ENCODE results near the gene SIGLECL1. TPM values are rescaled to one million over a fixed set of nuclear protein-coding genes. Genes with fewer than 3 reads are reported as not detected.

SIGLECL1 gene
- total RNA-seq, 1 donor from 2014 or later: not detected

DNA sequence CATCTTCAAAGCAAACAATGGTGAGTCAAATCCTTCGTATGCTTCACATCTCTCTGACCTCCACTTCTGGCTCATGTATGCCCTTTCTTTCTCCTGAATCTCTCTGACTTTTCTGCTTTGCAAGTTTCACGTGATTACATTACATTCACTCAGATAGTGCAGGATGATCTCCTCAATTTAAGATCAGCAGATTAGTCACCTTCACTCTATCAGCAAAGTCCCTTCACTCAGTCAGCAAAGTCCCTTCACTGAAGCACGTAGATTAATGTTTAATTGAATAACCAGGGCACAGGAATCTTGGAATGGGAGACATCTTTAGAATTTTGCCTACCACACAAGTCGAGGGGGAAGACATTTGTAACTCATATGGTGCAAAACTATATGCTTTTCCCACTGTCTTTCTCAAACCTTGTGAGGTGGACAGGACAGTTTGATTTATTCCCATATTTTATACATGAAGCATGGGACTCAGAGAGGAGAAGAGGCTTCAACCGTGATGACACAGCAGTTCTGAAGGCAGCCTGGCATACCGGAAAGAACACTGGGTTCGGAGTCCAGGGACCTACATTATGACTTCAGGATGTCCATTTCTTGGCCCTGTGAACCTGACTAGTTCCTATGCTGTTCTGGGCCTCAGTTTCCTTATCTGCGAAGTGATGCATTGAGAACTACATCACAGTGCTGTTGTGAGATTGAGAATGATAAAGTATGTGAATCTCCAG, 23.3 kb downstream of the SIGLECL1 start:
- Histone ChIP-seq H3K36me3 (ENCODE audit: insufficient read depth, low read length) (no peaks in the 10 kb centered on the region), H3K27me3 (ENCODE audit: insufficient read depth, low read length) (no peaks in the 10 kb centered on the region), H3K9ac (ENCODE audit: low read length) (no peak overlapping the region), H3K4me2 (ENCODE audit: low read length) (no peak overlapping the region), H3K4me1 (ENCODE audit: insufficient read depth, low read length) (no peaks in the 10 kb centered on the region), H3K79me2 (ENCODE audit: insufficient read depth, low read length) (no peaks in the 10 kb centered on the region), H4K20me1 (ENCODE audit: insufficient read depth, low read length) (no peaks in the 10 kb centered on the region), H3K27ac (ENCODE audit: low read depth, low read length) (no peak overlapping the region), H3K9me3 (ENCODE audit: insufficient read depth, low read depth, low read length) (no peaks in the 10 kb centered on the region), H2AFZ (ENCODE audit: low read depth, low read length) (no peak overlapping the region), H3K4me3 (ENCODE audit: insufficient read depth, low read depth, low read length) (no peak overlapping the region)
- Mint-ChIP-seq H3K27me3 (ENCODE audit: low read depth, unreplicated experiment) (peaks cover 7% of the 10 kb centered on the region), H3K4me1 (ENCODE audit: low read depth, unreplicated experiment) (no peaks in the 10 kb centered on the region), H3K4me3 (ENCODE audit: unreplicated experiment) (no peak overlapping the region), H3K36me3 (ENCODE audit: low read depth, unreplicated experiment) (no peaks in the 10 kb centered on the region), H3K27ac (ENCODE audit: unreplicated experiment) (no peak overlapping the region), H3K9me3 (ENCODE audit: unreplicated experiment) (no peaks in the 10 kb centered on the region)
- TF ChIP-seq, protein P1, sequence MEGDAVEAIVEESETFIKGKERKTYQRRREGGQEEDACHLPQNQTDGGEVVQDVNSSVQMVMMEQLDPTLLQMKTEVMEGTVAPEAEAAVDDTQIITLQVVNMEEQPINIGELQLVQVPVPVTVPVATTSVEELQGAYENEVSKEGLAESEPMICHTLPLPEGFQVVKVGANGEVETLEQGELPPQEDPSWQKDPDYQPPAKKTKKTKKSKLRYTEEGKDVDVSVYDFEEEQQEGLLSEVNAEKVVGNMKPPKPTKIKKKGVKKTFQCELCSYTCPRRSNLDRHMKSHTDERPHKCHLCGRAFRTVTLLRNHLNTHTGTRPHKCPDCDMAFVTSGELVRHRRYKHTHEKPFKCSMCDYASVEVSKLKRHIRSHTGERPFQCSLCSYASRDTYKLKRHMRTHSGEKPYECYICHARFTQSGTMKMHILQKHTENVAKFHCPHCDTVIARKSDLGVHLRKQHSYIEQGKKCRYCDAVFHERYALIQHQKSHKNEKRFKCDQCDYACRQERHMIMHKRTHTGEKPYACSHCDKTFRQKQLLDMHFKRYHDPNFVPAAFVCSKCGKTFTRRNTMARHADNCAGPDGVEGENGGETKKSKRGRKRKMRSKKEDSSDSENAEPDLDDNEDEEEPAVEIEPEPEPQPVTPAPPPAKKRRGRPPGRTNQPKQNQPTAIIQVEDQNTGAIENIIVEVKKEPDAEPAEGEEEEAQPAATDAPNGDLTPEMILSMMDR (IDR thresholded peaks at IDR 0.05; ENCODE audit: insufficient read depth, low read depth, low read length): no peak
- TF ChIP-seq EZH2 (IDR thresholded peaks at IDR 0.05; ENCODE audit: insufficient read depth, low read length): no peak
- FAIRE-seq: no peak
- no peak for DNase-seq (ENCODE audit: low read depth)

DNA sequence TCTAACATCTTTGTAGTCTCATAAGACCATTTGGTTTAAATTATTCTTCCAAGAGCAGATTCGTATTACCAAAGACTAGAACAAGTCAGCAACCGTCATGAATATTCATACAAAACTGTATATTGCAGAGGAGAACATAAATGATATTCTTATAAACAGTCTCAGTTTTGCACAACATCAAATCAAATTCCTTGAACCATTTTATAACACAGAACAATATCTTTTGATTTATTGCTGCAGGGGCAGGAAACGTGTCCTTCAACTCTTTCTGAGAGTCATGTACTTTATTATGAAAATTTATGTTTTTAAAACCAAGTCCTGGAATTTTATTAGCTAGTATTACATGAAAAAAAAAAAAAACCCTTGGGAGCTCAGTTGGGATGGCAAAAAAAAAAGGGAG, 26.2 kb downstream of the SIGLECL1 start:
- DNase-seq (ENCODE audit: low read depth): no peak
- H4K20me1 ChIP-seq (ENCODE audit: insufficient read depth, low read length): no peaks in the 10 kb centered on the region
- no peak overlapping the region for H3K27ac ChIP-seq (ENCODE audit: low read depth, low read length)
- H3K4me3 Mint-ChIP-seq (ENCODE audit: unreplicated experiment): no peak overlapping the region
- FAIRE-seq: no peak
- H3K9me3 ChIP-seq (ENCODE audit: insufficient read depth, low read depth, low read length): no peaks in the 10 kb centered on the region
- no peaks in the 10 kb centered on the region for H3K4me1 ChIP-seq (ENCODE audit: insufficient read depth, low read length)
- H3K4me1 Mint-ChIP-seq (ENCODE audit: low read depth, unreplicated experiment): no peaks in the 10 kb centered on the region
- TF ChIP-seq EZH2 (IDR thresholded peaks at IDR 0.05; ENCODE audit: insufficient read depth, low read length): no peak
- TF ChIP-seq, protein P1 (IDR thresholded peaks at IDR 0.05; ENCODE audit: insufficient read depth, low read depth, low read length): no peak
- no peaks in the 10 kb centered on the region for H3K27me3 ChIP-seq (ENCODE audit: insufficient read depth, low read length)
- no peak overlapping the region for H3K27ac Mint-ChIP-seq (ENCODE audit: unreplicated experiment)
- no peak overlapping the region for H3K4me2 ChIP-seq (ENCODE audit: low read length)
- H3K79me2 ChIP-seq (ENCODE audit: insufficient read depth, low read length): no peaks in the 10 kb centered on the region
- H3K9ac ChIP-seq (ENCODE audit: low read length): no peak overlapping the region
- H3K27me3 Mint-ChIP-seq (ENCODE audit: low read depth, unreplicated experiment): peaks cover 11% of the 10 kb centered on the region
- H3K9me3 Mint-ChIP-seq (ENCODE audit: unreplicated experiment): no peaks in the 10 kb centered on the region
- H3K36me3 ChIP-seq (ENCODE audit: insufficient read depth, low read length): no peaks in the 10 kb centered on the region
- H2AFZ ChIP-seq (ENCODE audit: low read depth, low read length): no peak overlapping the region
- H3K36me3 Mint-ChIP-seq (ENCODE audit: low read depth, unreplicated experiment): no peaks in the 10 kb centered on the region
- H3K4me3 ChIP-seq (ENCODE audit: insufficient read depth, low read depth, low read length): no peak overlapping the region

DNA sequence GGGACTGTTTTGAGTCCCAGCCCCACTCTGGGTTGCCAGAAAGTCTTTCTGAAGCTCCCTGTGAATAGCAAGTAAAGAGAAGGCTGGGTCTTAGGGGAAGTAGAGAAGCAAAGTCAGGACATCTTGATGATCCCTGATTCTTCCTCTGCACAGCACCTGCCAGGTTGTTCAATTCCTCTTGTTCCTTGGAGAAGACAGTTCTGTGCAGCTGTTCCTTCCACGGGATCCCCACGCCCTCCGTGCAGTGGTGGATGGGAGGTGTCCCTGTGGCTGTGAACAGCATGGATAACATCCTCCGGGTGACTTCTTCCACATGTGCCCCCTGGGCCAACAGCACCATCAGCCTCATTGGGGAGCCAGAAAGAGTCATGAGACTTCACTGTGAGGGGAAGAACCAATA, 31.5 kb downstream of the SIGLECL1 start:
- Mint-ChIP-seq H3K27ac (ENCODE audit: unreplicated experiment) (no peak overlapping the region), H3K4me3 (ENCODE audit: unreplicated experiment) (no peak overlapping the region), H3K27me3 (ENCODE audit: low read depth, unreplicated experiment) (peaks cover 20% of the 10 kb centered on the region), H3K4me1 (ENCODE audit: low read depth, unreplicated experiment) (no peaks in the 10 kb centered on the region), H3K9me3 (ENCODE audit: unreplicated experiment) (no peaks in the 10 kb centered on the region), H3K36me3 (ENCODE audit: low read depth, unreplicated experiment) (no peaks in the 10 kb centered on the region)
- H3K9me3 ChIP-seq (ENCODE audit: insufficient read depth, low read depth, low read length): no peaks in the 10 kb centered on the region
- no peaks in the 10 kb centered on the region for H3K4me1 ChIP-seq (ENCODE audit: insufficient read depth, low read length)
- no peak overlapping the region for H2AFZ ChIP-seq (ENCODE audit: low read depth, low read length)
- H3K9ac ChIP-seq (ENCODE audit: low read length): no peak overlapping the region
- DNase-seq (ENCODE audit: low read depth) (no peak), FAIRE-seq (no peak)
- H3K36me3 ChIP-seq (ENCODE audit: insufficient read depth, low read length): no peaks in the 10 kb centered on the region
- H3K27me3 ChIP-seq (ENCODE audit: insufficient read depth, low read length): no peaks in the 10 kb centered on the region
- no peaks in the 10 kb centered on the region for H3K79me2 ChIP-seq (ENCODE audit: insufficient read depth, low read length)
- no peak overlapping the region for H3K4me2 ChIP-seq (ENCODE audit: low read length)
- TF ChIP-seq, protein P1 (IDR thresholded peaks at IDR 0.05; ENCODE audit: insufficient read depth, low read depth, low read length): no peak
- TF ChIP-seq EZH2 (IDR thresholded peaks at IDR 0.05; ENCODE audit: insufficient read depth, low read length): no peak
- no peak overlapping the region for H3K27ac ChIP-seq (ENCODE audit: low read depth, low read length)
- no peaks in the 10 kb centered on the region for H4K20me1 ChIP-seq (ENCODE audit: insufficient read depth, low read length)
- no peak overlapping the region for H3K4me3 ChIP-seq (ENCODE audit: insufficient read depth, low read depth, low read length)
